GM19324 (cell line): ENCODE results near the gene ACOX2.

Source experiments
- ATAC-seq: cut with Tn5 transposase; IDR thresholded peaks from one replicate; pipeline ENCODE4 v1.9.1; 2021; ENCODE audit warnings: mild to moderate bottlenecking, moderate library complexity; ENCODE audit not compliant: unreplicated experiment, low FRiP score

ACOX2 gene

DNA sequence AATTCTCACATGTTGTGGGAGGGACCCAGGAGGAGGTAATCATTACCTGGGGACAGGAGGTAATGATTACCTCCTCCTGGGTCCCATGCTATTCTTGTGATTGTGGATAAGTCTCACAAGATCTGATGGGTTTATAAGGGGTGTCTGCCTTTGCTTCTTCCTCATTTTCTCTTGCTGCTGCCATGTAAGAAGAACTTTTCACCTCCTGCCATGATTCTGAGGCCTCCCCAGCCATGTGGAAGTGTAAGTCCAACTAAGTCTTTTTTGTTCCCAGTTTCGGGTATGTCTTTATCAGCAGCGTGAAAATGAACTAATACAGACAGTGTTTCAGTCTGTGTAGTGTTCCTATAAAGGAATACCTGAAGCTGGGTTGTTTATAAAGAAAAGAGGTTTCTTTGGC, 58.2 kb downstream of the ACOX2 start:
- ATAC-seq: no peak

DNA sequence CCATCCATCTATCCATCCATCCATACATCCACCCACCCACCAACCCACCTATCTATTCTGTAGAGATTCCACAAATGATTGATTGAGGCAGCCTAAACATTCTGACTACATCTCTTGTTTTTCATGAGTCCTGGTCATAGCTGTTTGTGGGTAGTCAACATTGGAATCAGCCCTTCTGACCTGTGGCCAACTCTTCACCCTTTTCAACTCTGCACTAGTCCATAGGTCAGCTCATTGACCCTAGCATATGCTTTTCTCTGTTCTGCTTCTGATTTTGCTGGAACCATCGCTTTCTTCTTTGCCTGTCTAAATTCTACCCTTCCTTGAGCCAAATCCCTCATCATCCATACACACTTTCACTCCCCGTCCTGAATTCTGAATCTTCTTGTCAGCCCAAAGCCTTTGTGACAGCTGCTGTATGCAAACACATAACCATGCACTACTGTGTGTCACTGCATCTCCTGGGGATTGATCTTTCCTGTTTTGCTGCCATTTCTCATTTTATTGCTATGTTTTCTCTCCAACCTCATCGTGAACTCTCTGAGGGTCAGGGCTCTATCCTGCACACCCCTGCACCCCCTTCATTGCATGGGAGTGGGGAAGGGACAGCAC, 61.9 kb downstream of the ACOX2 start:
- ATAC-seq: no peak

DNA sequence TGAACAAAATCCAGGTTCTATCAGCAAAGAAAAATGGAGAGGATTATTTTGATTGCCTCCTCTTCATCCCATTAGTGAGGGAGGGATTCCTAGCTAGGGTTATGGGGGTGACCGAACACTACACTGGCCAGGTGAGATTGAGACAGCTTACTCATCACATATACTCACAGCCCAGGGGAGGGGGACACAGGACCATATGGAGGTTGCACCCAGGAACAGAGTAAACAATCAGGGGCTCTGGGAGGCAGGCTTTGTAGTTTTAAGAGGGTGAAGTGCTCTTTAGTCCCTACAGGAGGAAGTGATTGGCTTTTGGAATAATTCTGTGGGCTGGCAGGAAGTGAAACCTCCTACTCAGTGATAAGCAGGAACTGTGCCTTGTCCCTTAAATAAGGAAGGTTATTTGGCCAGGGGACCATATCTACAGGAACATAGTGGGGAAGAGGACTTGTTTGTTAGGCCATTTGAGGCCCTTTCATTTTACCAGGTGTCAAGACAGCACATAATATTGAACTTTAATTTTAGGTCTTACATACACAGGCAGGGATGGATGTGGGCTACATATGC, 62.6 kb downstream of the ACOX2 start:
- ATAC-seq: no peak

- no peak for ATAC-seq
Measured at GRCh38 chr3:58473275-58473674, 63.7 kb downstream of the ACOX2 start.

DNA sequence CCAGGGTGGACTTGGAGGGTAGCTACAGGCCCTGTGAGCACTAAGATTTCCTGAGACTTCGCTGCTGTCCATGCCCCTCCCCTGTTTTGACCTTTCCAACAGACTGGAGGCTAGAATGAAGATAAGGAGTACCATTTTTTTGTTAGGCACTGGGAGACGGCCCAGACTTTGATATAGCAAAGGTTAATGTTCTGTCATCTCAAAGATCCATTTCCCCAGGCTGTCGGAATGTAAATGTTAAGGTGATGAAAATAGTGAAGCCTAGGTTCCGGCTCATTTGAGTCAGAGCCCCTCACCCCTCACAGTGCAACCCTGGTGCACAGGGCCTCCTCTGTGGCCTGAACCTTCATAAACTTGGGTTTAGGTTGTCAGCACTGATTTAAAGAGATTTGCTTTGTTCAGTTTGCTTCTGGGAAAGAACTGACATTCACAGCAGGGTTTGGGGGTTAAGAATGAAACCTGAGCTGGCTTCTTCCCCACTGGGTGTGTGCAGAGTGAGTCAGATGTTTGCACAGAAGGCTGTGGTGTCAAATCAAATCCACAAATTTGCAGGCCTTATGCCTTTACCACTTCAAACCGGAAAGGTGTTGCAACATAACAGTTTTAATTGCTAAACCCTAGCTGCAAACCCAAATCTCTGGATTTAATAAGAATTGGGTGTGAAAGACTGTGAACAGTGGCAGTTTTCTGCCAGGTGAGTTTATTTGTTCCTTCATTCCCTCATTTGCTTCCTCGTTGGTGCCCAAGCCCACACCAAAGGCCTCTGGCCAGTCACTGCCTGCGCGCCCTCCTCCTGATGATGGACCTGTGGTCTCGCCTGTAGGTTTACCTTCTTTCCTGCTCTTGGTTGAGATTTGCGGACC, 65.7 kb downstream of the ACOX2 start:
- no peak for ATAC-seq

DNA sequence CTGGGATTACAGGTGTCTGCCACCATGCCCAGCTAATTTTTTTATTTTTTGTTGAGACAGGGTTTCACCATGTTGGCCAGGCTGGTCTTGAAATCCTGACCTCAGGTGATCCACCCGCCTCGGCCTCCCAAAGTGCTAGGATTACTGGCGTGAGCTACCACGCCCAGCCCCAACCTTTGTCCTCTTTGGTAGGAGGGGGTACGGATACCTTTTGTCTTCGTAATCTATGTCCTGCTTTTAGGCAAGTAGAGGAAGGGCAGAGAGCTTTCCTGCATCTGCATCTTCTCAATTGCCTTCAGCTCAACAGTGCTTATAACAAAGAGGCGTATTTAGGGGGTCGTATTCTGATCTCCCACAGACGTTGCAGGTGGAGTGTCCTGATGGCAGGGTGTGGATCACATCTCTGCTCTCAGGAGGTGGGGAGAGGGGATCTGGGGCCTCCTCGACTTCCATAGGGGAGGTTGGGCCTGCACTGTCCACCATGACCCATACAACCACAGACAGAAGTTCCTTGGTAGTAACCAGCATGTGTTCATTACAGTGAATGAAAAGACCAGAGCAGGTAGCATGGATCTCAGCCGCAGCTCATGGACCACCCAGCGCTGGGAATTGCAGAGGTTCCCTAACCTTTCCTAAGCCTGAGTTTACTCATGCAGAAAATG, 66.5 kb downstream of the ACOX2 start:
- ATAC-seq: no peak

DNA sequence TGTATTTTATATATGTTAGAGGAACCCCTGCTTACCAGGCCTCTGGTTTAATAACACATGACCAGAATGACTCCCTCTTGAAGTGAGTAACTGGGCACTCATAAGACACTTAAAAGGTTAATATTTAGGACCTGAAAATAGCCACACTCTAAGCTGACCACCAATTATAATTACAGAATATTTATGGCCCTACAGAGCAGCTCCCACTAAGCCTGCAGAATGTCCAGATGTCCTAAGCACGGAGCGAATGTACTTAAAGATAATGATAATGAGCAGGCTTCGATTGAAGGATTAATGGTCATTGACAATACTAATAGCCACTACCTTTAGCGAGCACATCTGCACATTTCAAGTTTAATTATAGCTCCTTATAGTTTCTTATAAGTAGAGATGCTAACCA, 67.9 kb downstream of the ACOX2 start:
- no peak for ATAC-seq

- ATAC-seq: no peak
Measured at GRCh38 chr3:58466899-58467563, 70.0 kb downstream of the ACOX2 start.

GRCh38 chr3:58464866-58465265, 72.1 kb downstream of the ACOX2 start:
- no peak for ATAC-seq

- no peak for ATAC-seq
Measured at GRCh38 chr3:58463942-58464271, 73.1 kb downstream of the ACOX2 start.

- ATAC-seq: peak; percentile 48
Measured at GRCh38 chr3:58463181-58463941, 73.6 kb downstream of the ACOX2 start.

DNA sequence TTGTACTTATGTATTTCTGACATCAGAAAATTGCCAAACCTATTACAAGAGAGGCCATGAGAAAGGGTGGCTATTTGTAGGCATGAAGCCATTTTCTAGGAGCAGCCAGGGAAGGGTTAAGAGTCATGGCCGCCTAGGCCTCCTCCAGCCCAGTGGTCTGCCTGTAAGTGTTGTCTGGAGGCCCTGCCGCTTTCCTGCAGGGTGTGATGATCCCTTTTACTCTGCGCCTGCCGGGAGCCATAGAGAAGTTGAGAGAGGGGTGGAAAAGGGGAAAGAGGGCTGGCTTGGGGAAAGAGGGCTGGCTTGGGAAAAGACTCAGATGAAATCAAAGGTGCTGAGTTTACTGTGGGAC, 74.2 kb downstream of the ACOX2 start:
- no peak for ATAC-seq

DNA sequence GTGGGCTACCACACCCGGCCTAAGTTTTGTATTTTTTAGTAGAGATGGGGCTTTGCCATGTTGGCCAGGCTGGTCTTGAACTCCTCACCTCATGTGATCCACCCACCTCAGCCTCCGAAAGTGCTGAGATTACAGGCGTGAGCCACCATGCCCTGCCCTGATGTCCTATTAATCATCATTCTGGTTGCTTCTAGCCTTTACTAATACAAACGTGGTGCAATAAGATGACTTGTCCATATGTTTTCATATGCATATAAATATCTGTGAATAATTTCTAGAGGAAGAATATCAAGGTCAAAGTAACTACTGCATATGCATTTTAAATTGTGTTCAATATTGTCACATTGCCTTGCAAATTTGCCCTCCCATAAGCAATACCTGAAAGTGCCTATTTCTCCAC, 77.8 kb downstream of the ACOX2 start:
- no peak for ATAC-seq
